ENCODE results near the gene CCDC78. TPM values are rescaled to one million over a fixed set of nuclear protein-coding genes. Genes with fewer than 3 reads are reported as not detected.
A peak's percentile ranks its signal among the peaks of the same experiment; 100 is the strongest.
"Not testable (repeated sequence)": the region's sequence is repeated elsewhere in the genome, so short reads cannot be mapped to it uniquely, and the experiment has no call there.

CCDC78 gene
- total RNA-seq, 1 donor from 2014 or later, result not detected

GRCh38 chr16:718389-718788 lies 7.9 kb downstream of the CCDC78 start:
- H3K36me3 ChIP-seq (ENCODE audit: control insufficient read depth in 3 of 3, insufficient read depth in 3 of 3, low read length in 3 of 3), result peaks cover 0 to 2% (median 2%) of the 10 kb centered on the region in 3 donors
- H3K4me3 ChIP-seq (ENCODE audit: low read length in 3 of 3), result no peak overlapping the region
- no peak overlapping the region for H3K27ac ChIP-seq (ENCODE audit: low read depth, low read length)
- no peaks in the 10 kb centered on the region for H3K9me3 ChIP-seq (ENCODE audit: control insufficient read depth in 3 of 3, low read length in 3 of 3)
- H3K9ac ChIP-seq (ENCODE audit: low read depth in 1 of 3, low read length in 3 of 3), result no peak overlapping the region
- peaks cover 38 to 51% (median 38%) of the 10 kb centered on the region in 3 donors for H3K4me1 ChIP-seq (ENCODE audit: control insufficient read depth in 3 of 3, insufficient read depth in 3 of 3, low read length in 3 of 3)
- peaks cover 0 to 7% (median 5%) of the 10 kb centered on the region in 3 donors for H3K27me3 ChIP-seq (ENCODE audit: control insufficient read depth in 3 of 3, insufficient read depth in 3 of 3, low read length in 3 of 3)

GRCh38 chr16:717450-718245 lies 8.6 kb downstream of the CCDC78 start:
- Histone ChIP-seq H3K4me1 (ENCODE audit: control insufficient read depth in 3 of 3, insufficient read depth in 3 of 3, low read length in 3 of 3) (peaks cover 38 to 53% (median 38%) of the 10 kb centered on the region in 3 donors), H3K36me3 (ENCODE audit: control insufficient read depth in 3 of 3, insufficient read depth in 3 of 3, low read length in 3 of 3) (peaks cover 0 to 2% (median 2%) of the 10 kb centered on the region in 3 donors), H3K27ac (ENCODE audit: low read depth, low read length) (no peak overlapping the region), H3K9me3 (ENCODE audit: control insufficient read depth in 3 of 3, low read length in 3 of 3) (no peaks in the 10 kb centered on the region), H3K4me3 (ENCODE audit: low read length in 3 of 3) (no peak overlapping the region), H3K27me3 (ENCODE audit: control insufficient read depth in 3 of 3, insufficient read depth in 3 of 3, low read length in 3 of 3) (peaks cover 0 to 7% (median 5%) of the 10 kb centered on the region in 3 donors), H3K9ac (ENCODE audit: low read depth in 1 of 3, low read length in 3 of 3) (no peak overlapping the region)

DNA sequence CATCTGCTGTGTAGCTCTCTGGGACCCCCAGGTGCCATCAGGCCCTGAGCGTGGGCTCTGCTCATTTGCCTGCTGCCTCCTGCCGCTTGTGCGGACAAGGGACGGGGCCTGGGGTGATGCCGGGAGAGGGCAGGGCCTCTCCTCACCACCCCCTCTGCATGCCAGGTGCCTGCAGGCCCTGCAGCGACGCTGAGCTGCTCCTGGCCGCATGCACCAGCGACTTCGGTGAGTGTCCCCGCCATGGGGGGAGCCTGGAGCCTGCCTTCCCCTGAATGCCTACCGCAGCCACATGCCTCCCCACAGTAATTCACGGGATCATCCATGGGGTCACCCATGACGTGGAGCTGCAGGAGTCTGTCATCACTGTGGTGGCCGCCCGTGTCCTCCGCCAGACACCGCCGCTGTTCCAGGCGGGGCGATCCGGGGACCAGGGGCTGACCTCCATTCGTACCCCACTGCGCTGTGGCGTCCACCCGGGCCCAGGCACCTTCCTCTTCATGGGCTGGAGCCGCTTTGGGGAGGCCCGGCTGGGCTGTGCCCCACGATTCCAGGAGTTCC lies 9.4 kb downstream of the CCDC78 start:
- Histone ChIP-seq H3K36me3 (ENCODE audit: control insufficient read depth in 3 of 3, insufficient read depth in 3 of 3, low read length in 3 of 3) (peaks cover 0 to 2% (median 0%) of the 10 kb centered on the region in 3 donors), H3K9ac (ENCODE audit: low read depth in 1 of 3, low read length in 3 of 3) (no peak overlapping the region), H3K4me3 (ENCODE audit: low read length in 3 of 3) (no peak overlapping the region), H3K27me3 (ENCODE audit: control insufficient read depth in 3 of 3, insufficient read depth in 3 of 3, low read length in 3 of 3) (peaks cover 0 to 7% (median 5%) of the 10 kb centered on the region in 3 donors), H3K9me3 (ENCODE audit: control insufficient read depth in 3 of 3, low read length in 3 of 3) (no peaks in the 10 kb centered on the region), H3K27ac (ENCODE audit: low read depth, low read length) (no peak overlapping the region), H3K4me1 (ENCODE audit: control insufficient read depth in 3 of 3, insufficient read depth in 3 of 3, low read length in 3 of 3) (peaks cover 36 to 52% (median 36%) of the 10 kb centered on the region in 3 donors)

GRCh38 chr16:716200-716568 lies 10.1 kb downstream of the CCDC78 start:
- H3K9ac ChIP-seq (ENCODE audit: low read depth in 1 of 3, low read length in 3 of 3), result peak overlapping the region in 2 of 3 donors; percentile 23 to 74
- H3K27ac ChIP-seq (ENCODE audit: low read depth, low read length), result no peak overlapping the region
- no peaks in the 10 kb centered on the region for H3K9me3 ChIP-seq (ENCODE audit: control insufficient read depth in 3 of 3, low read length in 3 of 3)
- peaks cover 32 to 46% (median 33%) of the 10 kb centered on the region in 3 donors for H3K4me1 ChIP-seq (ENCODE audit: control insufficient read depth in 3 of 3, insufficient read depth in 3 of 3, low read length in 3 of 3)
- peaks cover 5 to 12% (median 10%) of the 10 kb centered on the region in 3 donors for H3K27me3 ChIP-seq (ENCODE audit: control insufficient read depth in 3 of 3, insufficient read depth in 3 of 3, low read length in 3 of 3)
- peaks cover 0 to 2% (median 0%) of the 10 kb centered on the region in 3 donors for H3K36me3 ChIP-seq (ENCODE audit: control insufficient read depth in 3 of 3, insufficient read depth in 3 of 3, low read length in 3 of 3)
- H3K4me3 ChIP-seq (ENCODE audit: low read length in 3 of 3), result peak overlapping the region in 2 of 3 donors; percentile 14 to 66

DNA sequence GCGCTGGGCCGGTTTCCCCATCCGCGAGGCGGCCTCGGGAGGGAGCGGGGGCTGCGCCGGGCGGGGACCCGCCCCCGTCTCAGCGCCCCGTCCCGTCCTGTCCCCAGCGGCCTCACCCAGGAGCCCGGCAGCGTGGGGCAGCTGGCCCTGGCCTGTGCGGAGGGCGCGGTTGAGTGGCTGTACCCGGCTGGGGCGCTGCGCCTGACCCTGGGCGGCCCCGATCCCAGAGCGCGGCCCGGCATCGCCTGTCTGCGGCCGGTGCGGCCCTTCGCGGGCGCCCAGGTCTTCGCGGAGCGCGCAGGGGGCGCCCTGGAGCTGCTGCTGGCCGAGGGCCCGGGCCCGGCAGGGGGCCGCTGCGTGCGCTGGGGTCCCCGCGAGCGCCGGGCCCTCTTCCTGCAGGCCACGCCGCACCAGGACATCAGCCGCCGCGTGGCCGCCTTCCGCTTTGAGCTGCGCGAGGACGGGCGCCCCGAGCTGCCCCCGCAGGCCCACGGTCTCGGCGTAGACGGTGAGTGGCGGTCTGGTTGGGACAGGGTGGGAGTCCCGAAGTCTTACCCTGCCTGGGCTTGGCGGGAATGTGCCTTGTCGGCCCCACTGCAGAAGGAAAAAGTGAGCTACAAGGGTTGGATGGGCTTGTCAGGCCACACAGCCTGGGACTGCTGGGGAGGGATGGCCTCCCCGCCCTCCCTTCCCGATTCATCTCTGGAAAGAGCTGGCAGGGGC lies 10.6 kb downstream of the CCDC78 start:
- Histone ChIP-seq H3K4me1 (ENCODE audit: control insufficient read depth in 3 of 3, insufficient read depth in 3 of 3, low read length in 3 of 3) (peaks cover 32 to 44% (median 33%) of the 10 kb centered on the region in 3 donors), H3K9ac (ENCODE audit: low read depth in 1 of 3, low read length in 3 of 3) (peak overlapping the region; percentile 23 to 74 (median 33))

GRCh38 chr16:714558-715476 lies 11.4 kb downstream of the CCDC78 start, which contains the start of gene METRN:
METRN (plus strand) TSS chr16:715118; CDS start chr16:715290, 172 bp downstream.
- Histone ChIP-seq H3K4me3 (ENCODE audit: low read length in 3 of 3) (peak within 1 kb of the TSS; percentile 38 to 76 (median 66)), H3K9ac (ENCODE audit: low read depth in 1 of 3, low read length in 3 of 3) (peak within 1 kb of the TSS; percentile 23 to 74 (median 33)), H3K4me1 (ENCODE audit: control insufficient read depth in 3 of 3, insufficient read depth in 3 of 3, low read length in 3 of 3) (peaks cover 25 to 40% (median 28%) of the 10 kb centered on the region in 3 donors), H3K27me3 (ENCODE audit: control insufficient read depth in 3 of 3, insufficient read depth in 3 of 3, low read length in 3 of 3) (peaks cover 18 to 25% (median 24%) of the 10 kb centered on the region in 3 donors), H3K27ac (ENCODE audit: low read depth, low read length) (no peak within 1 kb of the TSS), H3K9me3 (ENCODE audit: control insufficient read depth in 3 of 3, low read length in 3 of 3) (no peaks in the 10 kb centered on the region), H3K36me3 (ENCODE audit: control insufficient read depth in 3 of 3, insufficient read depth in 3 of 3, low read length in 3 of 3) (peaks cover 0 to 2% (median 0%) of the 10 kb centered on the region in 3 donors)

More for the DNA sequence above, 10.6 kb downstream of the CCDC78 start:
- peaks cover 0 to 2% (median 0%) of the 10 kb centered on the region in 3 donors for H3K36me3 ChIP-seq (ENCODE audit: control insufficient read depth in 3 of 3, insufficient read depth in 3 of 3, low read length in 3 of 3)
- H3K27me3 ChIP-seq (ENCODE audit: control insufficient read depth in 3 of 3, insufficient read depth in 3 of 3, low read length in 3 of 3), result peaks cover 10 to 17% (median 15%) of the 10 kb centered on the region in 3 donors
- peak overlapping the region; percentile 38 to 76 (median 66) for H3K4me3 ChIP-seq (ENCODE audit: low read length in 3 of 3)
- H3K9me3 ChIP-seq (ENCODE audit: control insufficient read depth in 3 of 3, low read length in 3 of 3), result no peaks in the 10 kb centered on the region
- no peak overlapping the region for H3K27ac ChIP-seq (ENCODE audit: low read depth, low read length)

GRCh38 chr16:714079-714478 lies 12.2 kb downstream of the CCDC78 start:
- Histone ChIP-seq H3K9me3 (ENCODE audit: control insufficient read depth in 3 of 3, low read length in 3 of 3) (no peaks in the 10 kb centered on the region), H3K27me3 (ENCODE audit: control insufficient read depth in 3 of 3, insufficient read depth in 3 of 3, low read length in 3 of 3) (peaks cover 22 to 32% (median 31%) of the 10 kb centered on the region in 3 donors), H3K36me3 (ENCODE audit: control insufficient read depth in 3 of 3, insufficient read depth in 3 of 3, low read length in 3 of 3) (peaks cover 0 to 2% (median 0%) of the 10 kb centered on the region in 3 donors), H3K9ac (ENCODE audit: low read depth in 1 of 3, low read length in 3 of 3) (no peak overlapping the region), H3K4me3 (ENCODE audit: low read length in 3 of 3) (no peak overlapping the region), H3K27ac (ENCODE audit: low read depth, low read length) (no peak overlapping the region), H3K4me1 (ENCODE audit: control insufficient read depth in 3 of 3, insufficient read depth in 3 of 3, low read length in 3 of 3) (peaks cover 19 to 34% (median 25%) of the 10 kb centered on the region in 3 donors)

- peaks cover 17 to 32% (median 20%) of the 10 kb centered on the region in 3 donors for H3K4me1 ChIP-seq (ENCODE audit: control insufficient read depth in 3 of 3, insufficient read depth in 3 of 3, low read length in 3 of 3)
- H3K27ac ChIP-seq (ENCODE audit: low read depth, low read length); H3K4me3 ChIP-seq (ENCODE audit: low read length in 3 of 3); H3K9ac ChIP-seq (ENCODE audit: low read depth in 1 of 3, low read length in 3 of 3); H3K36me3 ChIP-seq (ENCODE audit: control insufficient read depth in 3 of 3, insufficient read depth in 3 of 3, low read length in 3 of 3); H3K9me3 ChIP-seq (ENCODE audit: control insufficient read depth in 3 of 3, low read length in 3 of 3): not testable (repeated sequence)
- H3K27me3 ChIP-seq (ENCODE audit: control insufficient read depth in 3 of 3, insufficient read depth in 3 of 3, low read length in 3 of 3), result peaks cover 35 to 45% (median 44%) of the 10 kb centered on the region in 3 donors
These were observed 13.4 kb downstream of the CCDC78 start for GRCh38 chr16:712740-713250.
